HepG2 (cell line): ENCODE data around the gene TOM1L1. TPM values are rescaled to one million over a fixed set of nuclear protein-coding genes. Genes with fewer than 3 reads are reported as not detected.

ENCODE experiments used
- CBX1 ChIP-seq: IDR thresholded peaks from one replicate; pipeline ENCODE4 v1.6.1; 2016; ENCODE audit warnings: antibody characterized with exemption, low read depth
- CEBPB ChIP-seq: IDR thresholded peaks from 2 replicates; pipeline ENCODE4 v1.6.1; 2011; ENCODE audit warnings: low read depth, low read length, improper control_type of control experiment, borderline replicate concordance
- HNRNPLL ChIP-seq: fragments of 200-400 bp; formaldehyde crosslinking; IDR thresholded peaks from 2 replicates; pipeline ENCODE4 v1.6.1; 2017; ENCODE audit warnings: mild to moderate bottlenecking, low read depth, low read length; ENCODE audit not compliant: poor library complexity, severe bottlenecking
- KMT2A ChIP-seq: sonication (generic); formaldehyde crosslinking; IDR thresholded peaks from 2 replicates; pipeline ENCODE4 v1.4.0; 2020; ENCODE audit warnings: missing genetic modification reagents
- TAF15 ChIP-seq: fragments of 200-400 bp; formaldehyde crosslinking; IDR thresholded peaks from one replicate; pipeline ENCODE4 v1.6.1; 2018; ENCODE audit warnings: mild to moderate bottlenecking, low read depth, low read length; ENCODE audit not compliant: poor library complexity, severe bottlenecking
- ZNF253 ChIP-seq: sonication (generic); formaldehyde crosslinking; IDR thresholded peaks from 2 replicates; pipeline ENCODE4 v1.8.0; 2022; ENCODE audit warnings: mild to moderate bottlenecking, missing genetic modification reagents, borderline replicate concordance
- ZNF333 ChIP-seq: sonication (generic); formaldehyde crosslinking; IDR thresholded peaks from 2 replicates; pipeline ENCODE4 v1.4.0; 2020; ENCODE audit warnings: mild to moderate bottlenecking, missing genetic modification reagents, borderline replicate concordance
- ZSCAN9 ChIP-seq: IDR thresholded peaks from 2 replicates; pipeline ENCODE4 v1.6.1; 2016; ENCODE audit warnings: borderline replicate concordance
- polyA plus RNA-seq, 8 experiments: library from polyadenylated mRNA; depleted of rRNA in 3 of 8; stranded (reverse) in 7 of 8; unstranded in 1 of 8; fragments of >200 nt; fragmentation: Illumina TruSeq in 4 of 8; extraction: Trizol in 4 of 8; gene quantifications; 2 replicates each; pipeline versions ENCODE4 v1.2.1 to v1.2.3, GENCODE V29; 2011 to 2016; ENCODE audit warnings: low read depth in 4 of 8, missing spikeins in 1 of 8, mixed read lengths in 1 of 8; ENCODE audit not compliant: insufficient read depth in 1 of 8
- total RNA-seq, 5 experiments: library from RNA; depleted of rRNA; stranded (reverse); fragments of >200 nt; fragmentation: Illumina TruSeq; extraction: Trizol; gene quantifications; 2 replicates each; pipeline ENCODE4 v1.2.3, GENCODE V29; 2016; ENCODE audit warnings: low read depth in 1 of 5
- TF ChIP-seq, protein P1 (sequence below), 2 experiments: fragments of 450-650 bp in 1 of 2; sonication (generic) in 1 of 2; formaldehyde crosslinking in 1 of 2; IDR thresholded peaks; 2 replicates each; pipeline versions ENCODE4 v1.6.1 to v1.8.0; 2016 to 2022; ENCODE audit warnings: antibody characterized with exemption in 1 of 2, mild to moderate bottlenecking in 1 of 2, missing genetic modification reagents in 1 of 2
- TF ChIP-seq, protein P2 (sequence below): sonication (generic); formaldehyde crosslinking; IDR thresholded peaks from 2 replicates; pipeline ENCODE4 v1.8.0; 2022; ENCODE audit warnings: missing genetic modification reagents, mild to moderate bottlenecking, borderline replicate concordance
- TF ChIP-seq, protein P3 (sequence below): sonication (generic); formaldehyde crosslinking; IDR thresholded peaks from 2 replicates; pipeline ENCODE4 v1.8.0; 2022; ENCODE audit warnings: mild to moderate bottlenecking, missing genetic modification reagents, moderate library complexity
- TF ChIP-seq, protein P4 (sequence below): sonication (generic); formaldehyde crosslinking; IDR thresholded peaks from 2 replicates; pipeline ENCODE4 v1.4.0; 2020; ENCODE audit warnings: missing genetic modification reagents
- TF ChIP-seq, protein P5 (sequence below): sonication (generic); IDR thresholded peaks from 2 replicates; pipeline ENCODE4 v1.6.1; 2016; ENCODE audit warnings: low read depth, borderline replicate concordance

The TOM1L1 gene
- total and polyA plus RNA-seq, 2 of the 13 experiments (the other 11 are each of a cell fraction or from before 2014, with no cell fraction given): 45.3 to 51.3 TPM

DNA sequence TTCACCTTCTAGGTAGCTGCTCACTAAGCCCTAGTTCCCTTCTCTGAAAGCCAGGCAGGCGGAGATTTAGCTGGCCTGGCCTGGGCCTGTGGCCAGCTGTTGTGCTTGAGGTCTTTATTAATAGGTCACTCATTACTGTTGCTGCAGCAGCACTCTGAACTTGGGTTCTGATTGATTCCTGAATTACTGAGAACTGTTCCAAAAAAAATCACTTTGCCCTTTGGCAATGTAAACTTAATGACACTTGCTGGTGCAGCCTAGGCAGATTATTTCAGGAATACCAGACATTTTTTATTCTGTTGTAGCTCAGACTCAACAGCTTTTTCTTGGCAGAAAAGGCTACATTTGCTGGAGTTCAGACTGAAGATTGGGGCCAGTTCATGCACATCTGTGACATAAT lies 2.7 kb downstream of the TOM1L1 start (continued):
- TF ChIP-seq, protein P1, sequence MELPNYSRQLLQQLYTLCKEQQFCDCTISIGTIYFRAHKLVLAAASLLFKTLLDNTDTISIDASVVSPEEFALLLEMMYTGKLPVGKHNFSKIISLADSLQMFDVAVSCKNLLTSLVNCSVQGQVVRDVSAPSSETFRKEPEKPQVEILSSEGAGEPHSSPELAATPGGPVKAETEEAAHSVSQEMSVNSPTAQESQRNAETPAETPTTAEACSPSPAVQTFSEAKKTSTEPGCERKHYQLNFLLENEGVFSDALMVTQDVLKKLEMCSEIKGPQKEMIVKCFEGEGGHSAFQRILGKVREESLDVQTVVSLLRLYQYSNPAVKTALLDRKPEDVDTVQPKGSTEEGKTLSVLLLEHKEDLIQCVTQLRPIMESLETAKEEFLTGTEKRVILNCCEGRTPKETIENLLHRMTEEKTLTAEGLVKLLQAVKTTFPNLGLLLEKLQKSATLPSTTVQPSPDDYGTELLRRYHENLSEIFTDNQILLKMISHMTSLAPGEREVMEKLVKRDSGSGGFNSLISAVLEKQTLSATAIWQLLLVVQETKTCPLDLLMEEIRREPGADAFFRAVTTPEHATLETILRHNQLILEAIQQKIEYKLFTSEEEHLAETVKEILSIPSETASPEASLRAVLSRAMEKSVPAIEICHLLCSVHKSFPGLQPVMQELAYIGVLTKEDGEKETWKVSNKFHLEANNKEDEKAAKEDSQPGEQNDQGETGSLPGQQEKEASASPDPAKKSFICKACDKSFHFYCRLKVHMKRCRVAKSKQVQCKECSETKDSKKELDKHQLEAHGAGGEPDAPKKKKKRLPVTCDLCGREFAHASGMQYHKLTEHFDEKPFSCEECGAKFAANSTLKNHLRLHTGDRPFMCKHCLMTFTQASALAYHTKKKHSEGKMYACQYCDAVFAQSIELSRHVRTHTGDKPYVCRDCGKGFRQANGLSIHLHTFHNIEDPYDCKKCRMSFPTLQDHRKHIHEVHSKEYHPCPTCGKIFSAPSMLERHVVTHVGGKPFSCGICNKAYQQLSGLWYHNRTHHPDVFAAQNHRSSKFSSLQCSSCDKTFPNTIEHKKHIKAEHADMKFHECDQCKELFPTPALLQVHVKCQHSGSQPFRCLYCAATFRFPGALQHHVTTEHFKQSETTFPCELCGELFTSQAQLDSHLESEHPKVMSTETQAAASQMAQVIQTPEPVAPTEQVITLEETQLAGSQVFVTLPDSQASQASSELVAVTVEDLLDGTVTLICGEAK (IDR thresholded peaks at IDR 0.05): no peak
- TF ChIP-seq, protein P1 (CRISPR knock-in tag; IDR thresholded peaks at IDR 0.05): no peak
- no peak for TF ChIP-seq HNRNPLL
- TF ChIP-seq, protein P2, sequence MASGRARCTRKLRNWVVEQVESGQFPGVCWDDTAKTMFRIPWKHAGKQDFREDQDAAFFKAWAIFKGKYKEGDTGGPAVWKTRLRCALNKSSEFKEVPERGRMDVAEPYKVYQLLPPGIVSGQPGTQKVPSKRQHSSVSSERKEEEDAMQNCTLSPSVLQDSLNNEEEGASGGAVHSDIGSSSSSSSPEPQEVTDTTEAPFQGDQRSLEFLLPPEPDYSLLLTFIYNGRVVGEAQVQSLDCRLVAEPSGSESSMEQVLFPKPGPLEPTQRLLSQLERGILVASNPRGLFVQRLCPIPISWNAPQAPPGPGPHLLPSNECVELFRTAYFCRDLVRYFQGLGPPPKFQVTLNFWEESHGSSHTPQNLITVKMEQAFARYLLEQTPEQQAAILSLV (CRISPR knock-in tag): no peak
- TF ChIP-seq ZNF333 (CRISPR knock-in tag): no peak
- TF ChIP-seq, protein P3, sequence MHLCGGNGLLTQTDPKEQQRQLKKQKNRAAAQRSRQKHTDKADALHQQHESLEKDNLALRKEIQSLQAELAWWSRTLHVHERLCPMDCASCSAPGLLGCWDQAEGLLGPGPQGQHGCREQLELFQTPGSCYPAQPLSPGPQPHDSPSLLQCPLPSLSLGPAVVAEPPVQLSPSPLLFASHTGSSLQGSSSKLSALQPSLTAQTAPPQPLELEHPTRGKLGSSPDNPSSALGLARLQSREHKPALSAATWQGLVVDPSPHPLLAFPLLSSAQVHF (CRISPR knock-in tag): no peak
- TF ChIP-seq, protein P4, sequence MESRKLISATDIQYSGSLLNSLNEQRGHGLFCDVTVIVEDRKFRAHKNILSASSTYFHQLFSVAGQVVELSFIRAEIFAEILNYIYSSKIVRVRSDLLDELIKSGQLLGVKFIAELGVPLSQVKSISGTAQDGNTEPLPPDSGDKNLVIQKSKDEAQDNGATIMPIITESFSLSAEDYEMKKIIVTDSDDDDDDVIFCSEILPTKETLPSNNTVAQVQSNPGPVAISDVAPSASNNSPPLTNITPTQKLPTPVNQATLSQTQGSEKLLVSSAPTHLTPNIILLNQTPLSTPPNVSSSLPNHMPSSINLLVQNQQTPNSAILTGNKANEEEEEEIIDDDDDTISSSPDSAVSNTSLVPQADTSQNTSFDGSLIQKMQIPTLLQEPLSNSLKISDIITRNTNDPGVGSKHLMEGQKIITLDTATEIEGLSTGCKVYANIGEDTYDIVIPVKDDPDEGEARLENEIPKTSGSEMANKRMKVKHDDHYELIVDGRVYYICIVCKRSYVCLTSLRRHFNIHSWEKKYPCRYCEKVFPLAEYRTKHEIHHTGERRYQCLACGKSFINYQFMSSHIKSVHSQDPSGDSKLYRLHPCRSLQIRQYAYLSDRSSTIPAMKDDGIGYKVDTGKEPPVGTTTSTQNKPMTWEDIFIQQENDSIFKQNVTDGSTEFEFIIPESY (CRISPR knock-in tag): no peak
- no peak for TF ChIP-seq CBX1
- no peak for TF ChIP-seq TAF15
- TF ChIP-seq ZNF253 (CRISPR knock-in tag): no peak
- TF ChIP-seq, protein P5, sequence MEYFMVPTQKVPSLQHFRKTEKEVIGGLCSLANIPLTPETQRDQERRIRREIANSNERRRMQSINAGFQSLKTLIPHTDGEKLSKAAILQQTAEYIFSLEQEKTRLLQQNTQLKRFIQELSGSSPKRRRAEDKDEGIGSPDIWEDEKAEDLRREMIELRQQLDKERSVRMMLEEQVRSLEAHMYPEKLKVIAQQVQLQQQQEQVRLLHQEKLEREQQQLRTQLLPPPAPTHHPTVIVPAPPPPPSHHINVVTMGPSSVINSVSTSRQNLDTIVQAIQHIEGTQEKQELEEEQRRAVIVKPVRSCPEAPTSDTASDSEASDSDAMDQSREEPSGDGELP: peak; percentile 94
- peak; percentile 2; the same call in 1 of the 2 replicates for TF ChIP-seq CEBPB
- TF ChIP-seq ZSCAN9 (CRISPR knock-in tag): no peak
- no peak for TF ChIP-seq KMT2A (CRISPR knock-in tag)
